H1 (cell line): ENCODE measurements around the gene SHISA7. TPM values are rescaled to one million over a fixed set of nuclear protein-coding genes. Genes with fewer than 3 reads are reported as not detected.

ENCODE experiments used
- CTCF ChIA-PET: fragments of 300-600 bp; sonication (Branson Sonifier 250); formaldehyde crosslinking; loops from one replicate; lab custom pipeline; 2021; ENCODE audit not compliant: partially characterized antibody; lab: Charles Lee
- POLR2A ChIA-PET: fragments of 300-600 bp; sonication (Branson Sonifier 250); formaldehyde crosslinking; loops from one replicate; lab custom pipeline; 2021; ENCODE audit warnings: inconsistent platforms; ENCODE audit not compliant: partially characterized antibody; lab: Charles Lee
- DNase-seq, 2 experiments: peaks; one replicate each; pipeline versions ENCODE4 v3.0.0 to v3.0.0-alpha.2; 2010 to 2022; ENCODE audit warnings: low spot score in 2 of 2, low read depth in 1 of 2, mixed read lengths in 1 of 2
- FAIRE-seq: peaks from 2 replicates; lab custom pipeline; 2011; peaks lifted over from hg19 to GRCh38; lab: Jason Lieb, UNC
- H2AFZ ChIP-seq: 2 replicates; pipeline ENCODE4 v1.8.1; 2012; ENCODE audit warnings: low read length, inconsistent platforms
- H2AK5ac ChIP-seq: 2 replicates; pipeline ENCODE4 v1.6.1; 2013; ENCODE audit warnings: low read depth, low read length
- H2BK120ac ChIP-seq: replicated peaks from 2 replicates; pipeline ENCODE3; 2013; ENCODE audit warnings: low read depth, low read length, inconsistent platforms
- H2BK12ac ChIP-seq: 2 replicates; pipeline ENCODE4 v1.6.1; 2013; ENCODE audit warnings: low read depth, low read length
- H2BK15ac ChIP-seq: 2 replicates; pipeline ENCODE4 v1.6.1; 2013; ENCODE audit warnings: low read length
- H2BK20ac ChIP-seq: 2 replicates; pipeline ENCODE4 v1.6.1; 2013; ENCODE audit warnings: low read length
- H2BK5ac ChIP-seq: 2 replicates; pipeline ENCODE4 v1.6.1; 2013; ENCODE audit warnings: low read depth, low read length
- H3K14ac ChIP-seq: 2 replicates; pipeline ENCODE4 v1.6.1; 2013; ENCODE audit warnings: inconsistent platforms; ENCODE audit not compliant: insufficient read length
- H3K18ac ChIP-seq: 2 replicates; pipeline ENCODE4 v1.6.1; 2013; ENCODE audit warnings: low read length; ENCODE audit errors: extremely low read depth
- H3K23ac ChIP-seq: 2 replicates; pipeline ENCODE4 v1.6.1; 2013; ENCODE audit warnings: inconsistent platforms; ENCODE audit not compliant: insufficient read length
- H3K23me2 ChIP-seq: 2 replicates; pipeline ENCODE4 v1.6.1; 2013; ENCODE audit warnings: low read depth, low read length
- H3K27ac ChIP-seq: 2 replicates; pipeline ENCODE4 v1.6.1; 2011; ENCODE audit warnings: low read depth, low read length, inconsistent platforms
- H3K27me3 ChIP-seq, 4 experiments: replicated peaks in 1 of 4; 1 replicate in 1 of 4; 2 replicates in 3 of 4; pipeline versions ENCODE4 v1.6.1 to v1.8.1; 2011 to 2013; ENCODE audit warnings: low read length in 3 of 4, mild to moderate bottlenecking in 3 of 4, inconsistent platforms in 2 of 4, mixed read lengths in 2 of 4, moderate library complexity in 1 of 4; ENCODE audit not compliant: control insufficient read depth in 3 of 4, insufficient read depth in 3 of 4; ENCODE audit errors: extremely low read depth in 1 of 4
- H3K36me3 ChIP-seq, 4 experiments: 2 replicates each; pipeline versions ENCODE4 v1.6.1 to v1.8.1; 2011 to 2013; ENCODE audit warnings: mild to moderate bottlenecking in 4 of 4, low read length in 3 of 4, moderate library complexity in 2 of 4, control low read depth in 1 of 4, inconsistent platforms in 1 of 4; ENCODE audit not compliant: insufficient read depth in 4 of 4, control insufficient read depth in 2 of 4
- H3K4ac ChIP-seq: replicated peaks from 2 replicates; pipeline ENCODE3; 2013; ENCODE audit warnings: low read length, low read depth, mixed read lengths, inconsistent platforms; ENCODE audit not compliant: insufficient read length
- H3K4me1 ChIP-seq, 4 experiments: replicated peaks in 1 of 4; 1 replicate in 1 of 4; 2 replicates in 3 of 4; pipeline versions ENCODE4 v1.6.1 to v1.8.1; 2011 to 2013; ENCODE audit warnings: low read length in 3 of 4, inconsistent platforms in 2 of 4, mixed read lengths in 1 of 4; ENCODE audit not compliant: insufficient read depth in 4 of 4, control insufficient read depth in 3 of 4
- H3K4me2 ChIP-seq, 2 experiments: 2 replicates each; pipeline versions ENCODE4 v1.6.1 to v1.8.1; 2011 to 2013; ENCODE audit warnings: low read depth in 2 of 2, low read length in 2 of 2, control low read depth in 1 of 2, inconsistent platforms in 1 of 2, mild to moderate bottlenecking in 1 of 2; ENCODE audit not compliant: insufficient read depth in 1 of 2
- H3K4me3 ChIP-seq, 4 experiments: fragments of 200-600, 300-600 bp in 1 of 4; sonication (generic), shearing (Covaris generic), sonication (Bioruptor Twin) in 1 of 4; 2 replicates each; pipeline versions ENCODE4 v1.5.1 to v1.8.1; 2011 to 2016; ENCODE audit warnings: low read length in 4 of 4, low read depth in 3 of 4, control low read depth in 2 of 4, inconsistent platforms in 2 of 4, mild to moderate bottlenecking in 2 of 4, mixed read lengths in 1 of 4, moderate library complexity in 1 of 4; ENCODE audit not compliant: insufficient read depth in 2 of 4; ENCODE audit errors: extremely low read depth in 1 of 4
- H3K56ac ChIP-seq: replicated peaks from 2 replicates; pipeline ENCODE3; 2013; ENCODE audit warnings: low read depth, mild to moderate bottlenecking, mixed read lengths, low read length, inconsistent platforms; ENCODE audit not compliant: insufficient read length
- H3K79me1 ChIP-seq: 2 replicates; pipeline ENCODE4 v1.6.1; 2013; ENCODE audit warnings: low read depth, low read length, control low read depth
- H3K79me2 ChIP-seq, 2 experiments: 2 replicates each; pipeline versions ENCODE4 v1.6.1 to v1.8.1; 2012 to 2013; ENCODE audit warnings: low read length in 2 of 2, mild to moderate bottlenecking in 2 of 2, inconsistent platforms in 1 of 2; ENCODE audit not compliant: insufficient read depth in 2 of 2, control insufficient read depth in 1 of 2
- H3K9ac ChIP-seq, 4 experiments: replicated peaks in 1 of 4; 1 replicate in 1 of 4; 2 replicates in 3 of 4; pipeline versions ENCODE4 v1.6.1 to v1.8.1; 2011 to 2013; ENCODE audit warnings: low read depth in 3 of 4, low read length in 3 of 4, control low read depth in 2 of 4, mild to moderate bottlenecking in 2 of 4, moderate library complexity in 2 of 4, inconsistent platforms in 1 of 4; ENCODE audit errors: extremely low read depth in 1 of 4
- H3K9me3 ChIP-seq, 2 experiments: 2 replicates each; pipeline versions ENCODE4 v1.6.1 to v1.8.1; 2012 to 2013; ENCODE audit warnings: mild to moderate bottlenecking in 2 of 2, moderate library complexity in 2 of 2, control low read depth in 1 of 2, inconsistent platforms in 1 of 2, low read depth in 1 of 2, low read length in 1 of 2, mixed read lengths in 1 of 2; ENCODE audit not compliant: insufficient read depth in 2 of 2
- H4K20me1 ChIP-seq, 2 experiments: replicated peaks in 1 of 2; 2 replicates each; pipeline versions ENCODE3 to v1.8.1; 2011 to 2013; ENCODE audit warnings: inconsistent platforms in 2 of 2, low read length in 2 of 2, mild to moderate bottlenecking in 1 of 2; ENCODE audit not compliant: insufficient read depth in 2 of 2, control insufficient read depth in 1 of 2
- H4K5ac ChIP-seq: 2 replicates; pipeline ENCODE4 v1.6.1; 2013; ENCODE audit warnings: low read length, low read depth, mixed read lengths, inconsistent platforms; ENCODE audit not compliant: insufficient read length
- H4K8ac ChIP-seq: 2 replicates; pipeline ENCODE4 v1.8.0; 2013; ENCODE audit warnings: mild to moderate bottlenecking, moderate library complexity, low read length, inconsistent platforms; ENCODE audit not compliant: insufficient read depth; ENCODE audit errors: extremely low read depth
- H4K91ac ChIP-seq: replicated peaks from 2 replicates; pipeline ENCODE3; 2013; ENCODE audit warnings: low read length, mixed read lengths, inconsistent platforms; ENCODE audit not compliant: insufficient read length
- ATF2 ChIP-seq: IDR thresholded peaks from 2 replicates; pipeline ENCODE4 v1.6.1; 2012; ENCODE audit warnings: low read length, inconsistent platforms
- CBX8 ChIP-seq: fragments of 300-800, 300-1000 bp; sonication (generic); IDR thresholded peaks from 2 replicates; pipeline ENCODE4 v1.7.1; 2016; ENCODE audit warnings: low read depth, low read length, borderline replicate concordance
- EP300 ChIP-seq, 2 experiments: IDR thresholded peaks; 1 replicate in 1 of 2; 2 replicates in 1 of 2; pipeline ENCODE4 v1.6.1; 2011 to 2012; ENCODE audit warnings: low read depth in 2 of 2, low read length in 2 of 2, mild to moderate bottlenecking in 2 of 2, borderline replicate concordance in 1 of 2, inconsistent platforms in 1 of 2, moderate library complexity in 1 of 2
- EZH2 ChIP-seq: fragments of 200-600 bp; sonication (generic); IDR thresholded peaks from 2 replicates; pipeline ENCODE4 v1.7.1; 2012; ENCODE audit warnings: low read depth, mild to moderate bottlenecking, moderate library complexity, low read length, inconsistent platforms; ENCODE audit not compliant: severe bottlenecking
- GTF2F1 ChIP-seq: IDR thresholded peaks from 2 replicates; pipeline ENCODE4 v1.6.1; 2012; ENCODE audit warnings: low read depth, low read length, improper control_type of control experiment, borderline replicate concordance
- USF2 ChIP-seq: IDR thresholded peaks from 2 replicates; pipeline ENCODE4 v1.6.1; 2011; ENCODE audit warnings: low read length, improper control_type of control experiment
- WGBS, 2 experiments: shearing (Covaris generic) in 1 of 2; methylation state at CpG; one replicate each; pipeline versions ENCODE4 v1.1.6 to v1.1.7; 2013 to 2015; ENCODE audit warnings: low lambda C conversion rate in 2 of 2, mixed read lengths in 2 of 2, inconsistent platforms in 1 of 2, low coverage in 1 of 2, missing lambda C conversion rate in 1 of 2; ENCODE audit not compliant: insufficient replicate concordance in 2 of 2, insufficient coverage in 1 of 2, insufficient read length in 1 of 2; ENCODE audit errors: extremely low coverage in 1 of 2, missing lambda C conversion rate in 1 of 2; 5-methylcytosine and 5-hydroxymethylcytosine counted together
- polyA plus RNA-seq, 7 experiments: library from polyadenylated mRNA; depleted of rRNA in 3 of 7; stranded (reverse) in 5 of 7; unstranded in 2 of 7; fragments of >200 nt in 5 of 7; fragments of 200-250 nt in 2 of 7; gene quantifications; 1 replicate in 5 of 7; 2 replicates in 1 of 7; 4 replicates in 1 of 7; pipeline versions ENCODE4 v1.2.1 to v1.2.3, GENCODE V29; 2011 to 2013; ENCODE audit warnings: missing spikeins in 2 of 7, mixed read lengths in 2 of 7
- total RNA-seq: library from RNA; stranded (reverse); fragmentation: NEBNext Ultra II Directional; extraction: Animal tissue kit (Norgen Biotek cat#: 25700); gene quantifications from 2 replicates; pipeline ENCODE4 v1.2.1, GENCODE V29; 2021

Gene SHISA7
- total and polyA plus RNA-seq, 2 of the 8 experiments (the other 6 are each of a cell fraction or from before 2014, with no cell fraction given) = 0.76 to 1.0 TPM

GRCh38 chr19:55489711-55490477, 46.8 kb upstream of the SHISA7 start:
- peak overlapping the region; percentile 53 to 75; a peak in 3 of 4 replicates for H3K4me2 ChIP-seq
- H3K18ac ChIP-seq = peak overlapping the region; percentile 78
- H4K20me1 ChIP-seq = peaks cover 0 to 4% of the 10 kb centered on the region in 2 experiments
- H2AFZ ChIP-seq = no peak overlapping the region
- DNase-seq = no peak
- H3K36me3 ChIP-seq = no peaks in the 10 kb centered on the region; a peak in 1 of 8 replicates
- no peak overlapping the region; a peak in 2 of 7 replicates for H3K9ac ChIP-seq
- H3K27ac ChIP-seq = no peak overlapping the region
- H3K4me3 ChIP-seq = peak overlapping the region in 1 of 4 experiments; percentile 57; a peak in 1 of 8 replicates
- H3K23me2 ChIP-seq = peaks cover 7% of the 10 kb centered on the region
- no peaks in the 10 kb centered on the region for H3K9me3 ChIP-seq
- peaks cover 4% of the 10 kb centered on the region; the same call in 1 of the 2 replicates for H3K79me1 ChIP-seq
- peak overlapping the region; percentile 84; the same call in 1 of the 2 replicates for H2BK12ac ChIP-seq
- peaks cover 0 to 5% of the 10 kb centered on the region in 2 experiments; a peak in 1 of 4 replicates for H3K79me2 ChIP-seq
- 0 out of 2 replicates have a peak overlapping the region, but pooled peaks have one; percentile 71 for H2BK5ac ChIP-seq
- ChIA-PET POLR2A (interaction anchor here (0.8 to 7.5 kb wide), 6 partner anchors 8 to 110 kb away, joined by 3 to 57 read pairs (median 4); partner anchors contain the start of genes FIZ1, UBE2S and ZNF628), CTCF (interaction anchor here (0.7 to 1.9 kb wide), 6 partner anchors 8 to 197 kb away, joined by 3 to 7 read pairs (median 4); no protein-coding TSS in a partner anchor)
- no peak overlapping the region for H3K4ac ChIP-seq
- no peak for FAIRE-seq
- H2BK120ac ChIP-seq = no peak overlapping the region
- no peaks in the 10 kb centered on the region; a peak in 2 of 7 replicates for H3K27me3 ChIP-seq
- peak overlapping the region; percentile 61 for H3K14ac ChIP-seq
- H3K23ac ChIP-seq = no peak overlapping the region
- H4K91ac ChIP-seq = peak overlapping the region; percentile 81
- H3K56ac ChIP-seq = no peak overlapping the region
- WGBS, 2 experiments = 64% methylated on average over 9 of the region's 21 CpGs; no CpG with 5 or more reads in 1 of the 2 experiments
- H2BK15ac ChIP-seq = no peak overlapping the region; the same call in 1 of the 2 replicates
- no peak overlapping the region for H4K5ac ChIP-seq
- no peak overlapping the region for H2AK5ac ChIP-seq
- peak overlapping the region; percentile 71; the same call in 1 of the 2 replicates for H4K8ac ChIP-seq
- no peak overlapping the region for H2BK20ac ChIP-seq
- H3K4me1 ChIP-seq = peaks cover 0 to 46% (median 31%) of the 10 kb centered on the region in 4 experiments; a peak in 6 of 7 replicates
- TF ChIP-seq ATF2 (no peak), EZH2 (no peak), CBX8 (no peak), GTF2F1 (no peak), USF2 (no peak), EP300 (IDR thresholded peaks at IDR 0.05; ENCODE audit: borderline replicate concordance in 1 of 2, low read depth in 2 of 2, low read length in 2 of 2) (no peak)
